ENCODE results near the gene VSX2. TPM values are rescaled to one million over a fixed set of nuclear protein-coding genes. Genes with fewer than 3 reads are reported as not detected.
"Not testable (repeated sequence)": the region's sequence is repeated elsewhere in the genome, so short reads cannot be mapped to it uniquely, and the experiment has no call there.

Gene VSX2
- total and polyA plus RNA-seq, 8 donors = not detected

DNA sequence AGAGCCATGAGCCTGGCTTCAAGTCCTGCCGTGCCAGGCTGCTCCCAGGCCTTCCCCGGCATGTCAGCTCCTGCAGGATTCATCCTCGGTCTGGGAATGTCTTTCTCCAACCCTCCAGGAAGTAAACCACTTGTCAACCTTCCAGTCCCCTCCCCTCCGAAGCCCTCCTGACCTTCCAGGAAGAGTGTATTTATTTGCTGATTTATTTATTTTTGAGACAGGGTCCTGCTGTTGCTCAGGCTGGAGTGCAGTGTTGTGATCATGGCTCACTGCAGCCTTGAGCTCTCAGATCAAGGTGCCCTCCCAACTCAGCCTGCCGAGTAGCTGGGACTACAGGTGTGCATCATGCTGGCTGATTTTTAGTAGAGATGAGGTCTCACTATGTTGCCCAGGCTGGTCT is 24.7 kb downstream of the VSX2 start:
- TF ChIP-seq, protein P1, sequence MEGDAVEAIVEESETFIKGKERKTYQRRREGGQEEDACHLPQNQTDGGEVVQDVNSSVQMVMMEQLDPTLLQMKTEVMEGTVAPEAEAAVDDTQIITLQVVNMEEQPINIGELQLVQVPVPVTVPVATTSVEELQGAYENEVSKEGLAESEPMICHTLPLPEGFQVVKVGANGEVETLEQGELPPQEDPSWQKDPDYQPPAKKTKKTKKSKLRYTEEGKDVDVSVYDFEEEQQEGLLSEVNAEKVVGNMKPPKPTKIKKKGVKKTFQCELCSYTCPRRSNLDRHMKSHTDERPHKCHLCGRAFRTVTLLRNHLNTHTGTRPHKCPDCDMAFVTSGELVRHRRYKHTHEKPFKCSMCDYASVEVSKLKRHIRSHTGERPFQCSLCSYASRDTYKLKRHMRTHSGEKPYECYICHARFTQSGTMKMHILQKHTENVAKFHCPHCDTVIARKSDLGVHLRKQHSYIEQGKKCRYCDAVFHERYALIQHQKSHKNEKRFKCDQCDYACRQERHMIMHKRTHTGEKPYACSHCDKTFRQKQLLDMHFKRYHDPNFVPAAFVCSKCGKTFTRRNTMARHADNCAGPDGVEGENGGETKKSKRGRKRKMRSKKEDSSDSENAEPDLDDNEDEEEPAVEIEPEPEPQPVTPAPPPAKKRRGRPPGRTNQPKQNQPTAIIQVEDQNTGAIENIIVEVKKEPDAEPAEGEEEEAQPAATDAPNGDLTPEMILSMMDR (IDR thresholded peaks at IDR 0.05) = no peak
- TF ChIP-seq POLR2AphosphoS5 (IDR thresholded peaks at IDR 0.05) = no peak
- TF ChIP-seq EP300 (IDR thresholded peaks at IDR 0.05) = no peak
- TF ChIP-seq POLR2A (IDR thresholded peaks at IDR 0.05) = no peak
- no peaks in the 10 kb centered on the region for H3K9me3 ChIP-seq
- no peak for DNase-seq
- H3K4me1 ChIP-seq = no peaks in the 10 kb centered on the region
- 55 to 60% (median 57%) methylated on average over 4 to 5 of the region's 5 CpGs for WGBS, 5 donors
- no peak overlapping the region for H3K27ac ChIP-seq
- intact Hi-C loops (cut with DNase I; ENCODE audit: low total_unique reads) = no loop called here
- H3K27me3 ChIP-seq = peaks cover 0 to 4% (median 2%) of the 10 kb centered on the region in 3 donors
- no peak overlapping the region for H3K4me3 ChIP-seq
- no peaks in the 10 kb centered on the region for H3K36me3 ChIP-seq

DNA sequence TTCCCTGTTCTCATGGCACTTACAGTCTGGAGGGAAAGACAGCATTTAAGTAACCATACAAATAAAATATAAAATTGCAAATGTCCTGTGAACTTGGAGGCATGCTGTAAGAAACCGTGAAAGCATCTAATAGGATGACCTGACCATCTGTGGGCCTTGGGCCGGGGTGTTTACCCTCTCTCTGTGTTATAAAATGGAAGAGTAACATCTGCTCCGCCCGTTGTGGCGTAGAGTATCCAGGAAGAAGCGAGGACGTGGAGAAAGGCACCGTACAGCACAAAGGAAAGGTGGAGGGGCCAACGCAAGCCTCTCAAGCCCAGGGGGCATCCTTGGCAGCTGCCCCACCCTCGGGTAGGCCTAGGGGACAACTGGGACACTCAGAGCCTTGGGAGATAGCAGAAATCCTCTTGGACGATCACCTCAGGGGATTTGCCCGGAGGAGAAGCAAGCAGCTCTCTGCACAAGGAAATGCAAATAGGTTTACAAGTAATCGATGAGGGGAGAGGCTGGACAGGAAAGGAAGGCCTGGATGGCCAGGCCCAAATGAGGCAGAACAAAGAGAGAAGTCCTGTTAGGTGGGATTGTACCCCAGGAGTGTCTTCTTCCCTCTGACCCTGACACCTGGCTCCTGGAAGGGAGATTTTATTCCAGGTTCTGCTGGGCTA is 26.2 kb downstream of the VSX2 start:
- Histone ChIP-seq H3K36me3 (no peaks in the 10 kb centered on the region), H3K4me3 (no peak overlapping the region), H3K4me1 (no peaks in the 10 kb centered on the region), H3K27me3 (no peaks in the 10 kb centered on the region), H3K9me3 (no peaks in the 10 kb centered on the region), H3K27ac (no peak overlapping the region)
- no peak for DNase-seq
- TF ChIP-seq EP300 (IDR thresholded peaks at IDR 0.05) (no peak), POLR2AphosphoS5 (IDR thresholded peaks at IDR 0.05) (no peak), POLR2A (IDR thresholded peaks at IDR 0.05) (no peak)
- TF ChIP-seq, protein P1 (IDR thresholded peaks at IDR 0.05) = no peak
- WGBS, 5 donors = 58 to 66% (median 60%) methylated on average over 13 of the region's 13 CpGs
- intact Hi-C loops (cut with DNase I; ENCODE audit: low total_unique reads) = no loop called here

DNA sequence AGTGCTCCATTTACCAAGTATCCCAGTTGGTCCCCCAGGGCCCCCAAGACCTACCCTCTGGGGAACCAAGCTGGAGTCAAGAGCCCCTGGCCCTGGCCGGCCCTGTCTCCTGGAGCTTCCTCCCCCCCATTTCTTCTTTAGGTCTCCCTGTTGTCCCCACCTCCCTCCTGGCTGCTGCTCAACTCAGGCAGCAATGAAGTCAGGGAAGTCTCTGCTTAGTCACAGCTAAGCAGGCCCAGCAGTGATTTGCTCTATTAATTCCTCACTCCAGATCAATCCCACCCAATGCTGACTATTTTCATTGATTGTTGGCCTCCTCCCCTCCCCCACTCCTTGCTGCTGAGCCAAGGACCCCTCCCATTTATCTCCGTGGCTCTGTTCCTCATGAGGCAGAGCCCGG is 28.3 kb downstream of the VSX2 start:
- intact Hi-C loops (cut with DNase I; ENCODE audit: low total_unique reads) = no loop called here
- WGBS, 5 donors = 50 to 72% (median 58%) methylated on average over 3 of the region's 3 CpGs
- Histone ChIP-seq H3K27me3 (peaks cover 0 to 17% (median 0%) of the 10 kb centered on the region in 3 donors), H3K36me3 (no peaks in the 10 kb centered on the region), H3K9me3 (no peaks in the 10 kb centered on the region), H3K27ac (no peak overlapping the region), H3K4me1 (no peaks in the 10 kb centered on the region), H3K4me3 (no peak overlapping the region)
- DNase-seq = no peak
- TF ChIP-seq POLR2AphosphoS5 (IDR thresholded peaks at IDR 0.05) (no peak), POLR2A (IDR thresholded peaks at IDR 0.05) (no peak), EP300 (IDR thresholded peaks at IDR 0.05) (no peak)
- TF ChIP-seq, protein P1 (IDR thresholded peaks at IDR 0.05) = no peak

DNA sequence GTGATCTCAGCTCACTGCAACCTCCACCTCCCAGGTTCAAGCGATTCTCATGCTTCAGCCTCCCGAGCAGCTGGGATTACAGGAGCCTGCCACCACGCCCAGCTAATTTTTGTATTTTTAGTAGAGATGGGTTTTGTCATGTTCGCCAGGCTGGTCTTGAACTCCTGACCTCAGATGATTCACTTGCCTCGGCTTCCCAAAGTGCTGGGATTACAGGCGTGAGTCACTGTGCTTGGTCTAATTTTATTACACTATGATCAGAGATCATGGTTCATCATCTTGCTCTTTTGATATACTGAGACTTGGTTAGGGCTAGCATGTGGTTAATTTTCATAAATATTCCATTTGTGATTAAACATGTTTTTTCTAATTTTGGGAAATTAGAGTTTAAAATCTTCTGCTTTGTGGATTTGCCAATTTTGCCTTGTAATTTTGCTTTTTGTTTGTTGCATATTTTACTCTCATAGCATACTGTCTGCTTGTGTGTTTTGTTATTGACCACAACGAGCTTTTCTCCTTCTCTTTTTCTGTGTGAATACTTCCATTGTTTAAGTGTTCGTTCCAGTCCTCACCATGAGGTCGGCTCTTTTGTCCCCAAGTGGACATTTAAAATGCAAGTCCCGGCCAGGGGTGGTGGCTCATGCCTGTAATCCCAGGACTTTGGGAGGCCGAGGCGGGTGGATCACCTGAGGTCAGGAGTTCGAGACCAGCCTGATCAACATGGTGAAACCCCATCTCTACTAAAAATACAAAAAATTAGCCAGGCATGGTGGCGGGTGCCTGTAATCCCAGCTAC is 31.3 kb downstream of the VSX2 start:
- intact Hi-C loops (cut with DNase I; ENCODE audit: low total_unique reads); H3K4me1 ChIP-seq; H3K4me3 ChIP-seq; DNase-seq; H3K36me3 ChIP-seq; H3K27ac ChIP-seq; H3K9me3 ChIP-seq: not testable (repeated sequence)
- 57 to 66% (median 63%) methylated on average over 14 of the region's 14 CpGs for WGBS, 5 donors
- H3K27me3 ChIP-seq = peaks cover 0 to 20% (median 0%) of the 10 kb centered on the region in 3 donors

DNA sequence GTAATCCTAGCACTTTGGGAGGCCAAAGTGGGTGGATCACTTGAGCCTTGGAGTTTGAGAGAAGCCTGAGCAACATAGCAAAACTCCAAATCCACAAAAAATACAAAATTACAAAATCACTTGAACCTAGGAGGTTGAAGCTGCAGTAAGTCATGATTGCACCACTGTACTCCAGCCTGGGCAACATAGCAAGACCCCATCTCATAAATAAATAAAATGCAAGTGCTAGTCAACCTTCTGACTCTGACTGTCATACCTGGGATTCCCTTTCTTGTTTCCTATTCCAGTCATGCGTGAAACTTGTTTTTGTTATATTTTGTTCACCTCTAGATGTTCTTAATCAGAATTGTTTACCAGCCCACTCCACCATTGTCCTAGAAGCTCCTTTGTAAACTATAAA is 32.1 kb downstream of the VSX2 start:
- Histone ChIP-seq H3K9me3 (no peaks in the 10 kb centered on the region), H3K36me3 (no peaks in the 10 kb centered on the region), H3K4me1 (no peaks in the 10 kb centered on the region), H3K27me3 (peaks cover 0 to 20% (median 0%) of the 10 kb centered on the region in 3 donors), H3K4me3 (no peak overlapping the region), H3K27ac (no peak overlapping the region)
- DNase-seq = no peak
- no peak for TF ChIP-seq POLR2AphosphoS5 (IDR thresholded peaks at IDR 0.05)
- TF ChIP-seq POLR2A (IDR thresholded peaks at IDR 0.05) = no peak
- TF ChIP-seq EP300 (IDR thresholded peaks at IDR 0.05) = no peak
- TF ChIP-seq, protein P1 (IDR thresholded peaks at IDR 0.05) = no peak
- 55 to 100% (median 92%) methylated on average over 1 of the region's 1 CpG for WGBS, 5 donors
- intact Hi-C loops (cut with DNase I; ENCODE audit: low total_unique reads) = no loop called here
